SK-N-SH treated with all-trans-retinoic acid at 6 μM for 48 hours (cell line): Measurements from ENCODE around the gene CRYBG1.

Experiments used
- BACH2 ChIP-seq: fragments of 250-450 bp; sonication (Bioruptor Pico); IDR thresholded peaks from 2 replicates; pipeline ENCODE4 v1.9.0; 2021; ENCODE audit warnings: mild to moderate bottlenecking, borderline replicate concordance
- CSDC2 ChIP-seq: fragments of 250-450 bp; sonication (Bioruptor Pico); IDR thresholded peaks from 2 replicates; pipeline ENCODE4 v1.5.0; 2020; ENCODE audit warnings: mild to moderate bottlenecking, moderate library complexity
- GLIS3 ChIP-seq: fragments of 250-450 bp; sonication (Bioruptor Pico); IDR thresholded peaks from 2 replicates; pipeline ENCODE4 v1.5.0; 2020; ENCODE audit warnings: mild to moderate bottlenecking, moderate library complexity
- ISL1 ChIP-seq: fragments of 250-450 bp; sonication (Bioruptor Pico); IDR thresholded peaks from 2 replicates; pipeline ENCODE4 v2.1.2; 2022; ENCODE audit warnings: mild to moderate bottlenecking, moderate library complexity
- RARB ChIP-seq: fragments of 250-450 bp; sonication (Bioruptor Pico); IDR thresholded peaks from 2 replicates; pipeline ENCODE4 v1.8.0; 2021; ENCODE audit warnings: mild to moderate bottlenecking, moderate library complexity
- TOX ChIP-seq: fragments of 250-450 bp; sonication (Bioruptor Pico); IDR thresholded peaks from 2 replicates; pipeline ENCODE4 v1.8.0; 2021; ENCODE audit warnings: mild to moderate bottlenecking, moderate library complexity, borderline replicate concordance
- ZFP3 ChIP-seq: fragments of 250-450 bp; sonication (Bioruptor Pico); IDR thresholded peaks from 2 replicates; pipeline ENCODE4 v1.5.0; 2020; ENCODE audit warnings: mild to moderate bottlenecking, moderate library complexity
- ZNF70 ChIP-seq: fragments of 450-650 bp; formaldehyde crosslinking; IDR thresholded peaks from 2 replicates; pipeline ENCODE4 v1.5.0; 2020; ENCODE audit warnings: mild to moderate bottlenecking, moderate library complexity
- ZNF8 ChIP-seq: fragments of 450-650 bp; formaldehyde crosslinking; IDR thresholded peaks from 2 replicates; pipeline ENCODE4 v1.5.0; 2020; ENCODE audit warnings: mild to moderate bottlenecking, moderate library complexity
- TF ChIP-seq, protein P1 (sequence below): fragments of 250-450 bp; sonication (Bioruptor Pico); IDR thresholded peaks from 2 replicates; pipeline ENCODE4 v1.8.0; 2020; ENCODE audit warnings: mild to moderate bottlenecking, moderate library complexity, borderline replicate concordance
- TF ChIP-seq, protein P2 (sequence below): fragments of 250-450 bp; sonication (Bioruptor Pico); IDR thresholded peaks from 2 replicates; pipeline ENCODE4 v1.5.1; 2021; ENCODE audit warnings: mild to moderate bottlenecking, moderate library complexity

- TF ChIP-seq CSDC2 (CRISPR knock-in tag) (no peak), ZNF70 (no peak), ZNF8 (CRISPR knock-in tag) (no peak), RARB (CRISPR knock-in tag) (no peak), TOX (CRISPR knock-in tag) (no peak), BACH2 (CRISPR knock-in tag) (no peak), ZFP3 (CRISPR knock-in tag) (no peak), ISL1 (no peak), GLIS3 (CRISPR knock-in tag) (no peak)
- TF ChIP-seq, protein P1, sequence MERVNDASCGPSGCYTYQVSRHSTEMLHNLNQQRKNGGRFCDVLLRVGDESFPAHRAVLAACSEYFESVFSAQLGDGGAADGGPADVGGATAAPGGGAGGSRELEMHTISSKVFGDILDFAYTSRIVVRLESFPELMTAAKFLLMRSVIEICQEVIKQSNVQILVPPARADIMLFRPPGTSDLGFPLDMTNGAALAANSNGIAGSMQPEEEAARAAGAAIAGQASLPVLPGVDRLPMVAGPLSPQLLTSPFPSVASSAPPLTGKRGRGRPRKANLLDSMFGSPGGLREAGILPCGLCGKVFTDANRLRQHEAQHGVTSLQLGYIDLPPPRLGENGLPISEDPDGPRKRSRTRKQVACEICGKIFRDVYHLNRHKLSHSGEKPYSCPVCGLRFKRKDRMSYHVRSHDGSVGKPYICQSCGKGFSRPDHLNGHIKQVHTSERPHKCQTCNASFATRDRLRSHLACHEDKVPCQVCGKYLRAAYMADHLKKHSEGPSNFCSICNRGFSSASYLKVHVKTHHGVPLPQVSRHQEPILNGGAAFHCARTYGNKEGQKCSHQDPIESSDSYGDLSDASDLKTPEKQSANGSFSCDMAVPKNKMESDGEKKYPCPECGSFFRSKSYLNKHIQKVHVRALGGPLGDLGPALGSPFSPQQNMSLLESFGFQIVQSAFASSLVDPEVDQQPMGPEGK (CRISPR knock-in tag): no peak
- TF ChIP-seq, protein P2, sequence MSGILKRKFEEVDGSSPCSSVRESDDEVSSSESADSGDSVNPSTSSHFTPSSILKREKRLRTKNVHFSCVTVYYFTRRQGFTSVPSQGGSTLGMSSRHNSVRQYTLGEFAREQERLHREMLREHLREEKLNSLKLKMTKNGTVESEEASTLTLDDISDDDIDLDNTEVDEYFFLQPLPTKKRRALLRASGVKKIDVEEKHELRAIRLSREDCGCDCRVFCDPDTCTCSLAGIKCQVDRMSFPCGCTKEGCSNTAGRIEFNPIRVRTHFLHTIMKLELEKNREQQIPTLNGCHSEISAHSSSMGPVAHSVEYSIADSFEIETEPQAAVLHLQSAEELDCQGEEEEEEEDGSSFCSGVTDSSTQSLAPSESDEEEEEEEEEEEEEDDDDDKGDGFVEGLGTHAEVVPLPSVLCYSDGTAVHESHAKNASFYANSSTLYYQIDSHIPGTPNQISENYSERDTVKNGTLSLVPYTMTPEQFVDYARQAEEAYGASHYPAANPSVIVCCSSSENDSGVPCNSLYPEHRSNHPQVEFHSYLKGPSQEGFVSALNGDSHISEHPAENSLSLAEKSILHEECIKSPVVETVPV (CRISPR knock-in tag): no peak
These were observed 230.8 kb downstream of the CRYBG1 start for GRCh38 chr6:106591111-106591825.
